Body of pancreas (tissue), 4 donors: ENCODE measurements around the gene ATRNL1.

Experiments used
- CTCF ChIP-seq, 7 experiments: fragments of 450-650 bp in 4 of 7; fragments of 200-600 bp in 3 of 7; sonication (generic) in 3 of 7; IDR thresholded peaks; one replicate each; pipeline ENCODE4 v1.5.1; 2016 to 2019; ENCODE audit warnings: antibody characterized with exemption in 7 of 7
- POLR2A ChIP-seq, 3 donors: fragments of 450-650 bp; IDR thresholded peaks; one replicate each; pipeline ENCODE4 v1.6.1; 2016; ENCODE audit warnings: antibody characterized with exemption in 3 of 3, mild to moderate bottlenecking in 2 of 3

GRCh38 chr10:115107830-115108229 is 14.7 kb downstream of the ATRNL1 start:
- TF ChIP-seq CTCF (IDR thresholded peaks at IDR 0.05) (no peak), POLR2A (IDR thresholded peaks at IDR 0.05) (no peak)
